Neural progenitor cell (in vitro differentiated cells): ENCODE results near the gene POFUT2. TPM values are rescaled to one million over a fixed set of nuclear protein-coding genes. Genes with fewer than 3 reads are reported as not detected.

Source experiments
- DNase-seq: peaks from one replicate; pipeline ENCODE4 v3.0.0-alpha.2; 2016; ENCODE audit warnings: low spot score
- H2AFZ ChIP-seq: fragments of 200-600 bp; sonication (generic); replicated peaks from 2 replicates; pipeline ENCODE4 v1.6.1; 2016; ENCODE audit warnings: antibody characterized with exemption
- H3F3A ChIP-seq: fragments of 200-600 bp; sonication (generic); 2 replicates; pipeline ENCODE4 v1.6.1; 2016; ENCODE audit warnings: antibody characterized with exemption, low read depth
- H3K27ac ChIP-seq: fragments of 200-600 bp; sonication (generic); 2 replicates; pipeline ENCODE4 v1.5.1; 2016; ENCODE audit warnings: mild to moderate bottlenecking
- H3K27me3 ChIP-seq: fragments of 200-600 bp; sonication (generic); 2 replicates; pipeline ENCODE4 v1.6.1; 2016; ENCODE audit warnings: mild to moderate bottlenecking, moderate library complexity
- H3K36me3 ChIP-seq: fragments of 200-600 bp; sonication (generic); 2 replicates; pipeline ENCODE4 v1.5.1; 2016
- H3K4me1 ChIP-seq: fragments of 200-600 bp; sonication (generic); 2 replicates; pipeline ENCODE4 v1.6.1; 2016; ENCODE audit warnings: mixed run types
- H3K4me2 ChIP-seq: fragments of 200-600 bp; sonication (generic); 2 replicates; pipeline ENCODE4 v1.6.1; 2016
- H3K4me3 ChIP-seq: fragments of 200-600 bp; sonication (generic); 2 replicates; pipeline ENCODE4 v1.5.1; 2016
- H3K79me2 ChIP-seq: fragments of 200-600 bp; sonication (generic); 2 replicates; pipeline ENCODE4 v1.6.1; 2016; ENCODE audit warnings: low read depth
- H3K9ac ChIP-seq: fragments of 200-600 bp; sonication (generic); 2 replicates; pipeline ENCODE4 v1.6.1; 2016
- H3K9me3 ChIP-seq: fragments of 200-600 bp; sonication (generic); 2 replicates; pipeline ENCODE4 v1.5.1; 2016; ENCODE audit warnings: low read depth
- H4K20me1 ChIP-seq: fragments of 200-600 bp; sonication (generic); 2 replicates; pipeline ENCODE4 v1.6.1; 2016; ENCODE audit warnings: low read depth
- H3K27ac Mint-ChIP-seq: 3 replicates; pipeline ENCODE4 v1.8.0; 2021; ENCODE audit warnings: mixed read lengths
- H3K27me3 Mint-ChIP-seq: 2 replicates; pipeline ENCODE4 v1.8.0; 2022; ENCODE audit warnings: low read depth, mild to moderate bottlenecking, inconsistent platforms, moderate library complexity, mixed read lengths; ENCODE audit not compliant: insufficient read depth
- H3K36me3 Mint-ChIP-seq: 3 replicates; pipeline ENCODE4 v1.8.0; 2021; ENCODE audit warnings: mixed read lengths
- H3K4me1 Mint-ChIP-seq: 3 replicates; pipeline ENCODE4 v1.8.0; 2021; ENCODE audit warnings: mixed read lengths
- H3K4me3 Mint-ChIP-seq: 3 replicates; pipeline ENCODE4 v1.8.0; 2021; ENCODE audit warnings: mild to moderate bottlenecking, moderate library complexity, mixed read lengths
- H3K9me3 Mint-ChIP-seq: 3 replicates; pipeline ENCODE4 v1.8.0; 2020; ENCODE audit warnings: mixed read lengths
- EZH2 ChIP-seq: fragments of 200-600 bp; sonication (generic); IDR thresholded peaks from 2 replicates; pipeline ENCODE4 v1.6.1; 2017; ENCODE audit warnings: antibody characterized with exemption, mild to moderate bottlenecking, moderate library complexity
- EZH2phosphoT487 ChIP-seq: fragments of 200-600 bp; sonication (generic); IDR thresholded peaks from 2 replicates; pipeline ENCODE4 v1.6.1; 2017; ENCODE audit warnings: antibody characterized with exemption
- total RNA-seq: library from RNA; depleted of rRNA; stranded (reverse); fragments of >200 nt; gene quantifications from 2 replicates; pipeline ENCODE4 v1.2.3, GENCODE V29; 2015; ENCODE audit warnings: low replicate concordance
- TF ChIP-seq, protein P1 (sequence below): fragments of 200-600 bp; sonication (generic); IDR thresholded peaks from 2 replicates; pipeline ENCODE4 v1.5.1; 2017; ENCODE audit warnings: antibody characterized with exemption, mild to moderate bottlenecking

POFUT2 gene
- total RNA-seq, 1 donor from 2014 or later = 28.5 TPM

DNA sequence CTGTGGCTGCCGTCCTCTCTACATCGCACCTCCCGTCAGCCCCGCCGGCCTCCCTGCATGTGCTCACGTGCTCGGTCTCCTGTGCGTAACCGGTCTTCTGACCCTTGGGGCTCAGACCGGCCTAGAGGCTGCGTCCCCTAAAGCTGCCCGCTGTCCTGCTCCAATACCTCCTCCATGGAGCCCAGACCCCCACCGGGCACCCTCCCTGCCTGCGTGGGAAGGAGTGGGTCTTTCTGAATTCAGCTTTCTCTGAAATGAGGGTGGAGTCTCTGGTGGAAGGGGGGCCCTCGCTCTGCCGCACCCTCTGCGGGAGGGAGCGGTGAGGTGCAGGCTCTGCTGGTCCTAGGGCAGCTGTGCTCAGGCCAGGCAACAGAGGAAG is 18.7 kb upstream of the POFUT2 start:
- Histone ChIP-seq H4K20me1 (no peaks in the 10 kb centered on the region), H3K36me3 (no peaks in the 10 kb centered on the region), H3K27ac (no peak overlapping the region), H3K79me2 (no peaks in the 10 kb centered on the region), H3K4me3 (no peak overlapping the region), H3K4me2 (peak overlapping the region; percentile 27), H3K27me3 (no peaks in the 10 kb centered on the region), H3K9me3 (no peaks in the 10 kb centered on the region), H3K4me1 (peaks cover 20% of the 10 kb centered on the region), H2AFZ (no peak overlapping the region), H3K9ac (no peak overlapping the region), H3F3A (peaks cover 18% of the 10 kb centered on the region)
- peaks cover 9% of the 10 kb centered on the region for H3K27me3 Mint-ChIP-seq
- no peak for TF ChIP-seq EZH2phosphoT487
- TF ChIP-seq EZH2 = no peak
- H3K27ac Mint-ChIP-seq = peak overlapping the region; percentile 21
- H3K4me1 Mint-ChIP-seq = peaks cover 48% of the 10 kb centered on the region
- peak overlapping the region; percentile 1 for H3K4me3 Mint-ChIP-seq
- no peak for DNase-seq
- H3K36me3 Mint-ChIP-seq = no peaks in the 10 kb centered on the region
- no peaks in the 10 kb centered on the region for H3K9me3 Mint-ChIP-seq

GRCh38 chr21:45305836-45306235 is 18.1 kb upstream of the POFUT2 start:
- H3K9me3 Mint-ChIP-seq = no peaks in the 10 kb centered on the region
- peaks cover 20% of the 10 kb centered on the region for H3K4me1 ChIP-seq
- peaks cover 9% of the 10 kb centered on the region for H3K27me3 Mint-ChIP-seq
- H3K4me1 Mint-ChIP-seq = peaks cover 48% of the 10 kb centered on the region
- no peaks in the 10 kb centered on the region for H3K36me3 Mint-ChIP-seq
- no peaks in the 10 kb centered on the region for H3K79me2 ChIP-seq
- TF ChIP-seq, protein P1, sequence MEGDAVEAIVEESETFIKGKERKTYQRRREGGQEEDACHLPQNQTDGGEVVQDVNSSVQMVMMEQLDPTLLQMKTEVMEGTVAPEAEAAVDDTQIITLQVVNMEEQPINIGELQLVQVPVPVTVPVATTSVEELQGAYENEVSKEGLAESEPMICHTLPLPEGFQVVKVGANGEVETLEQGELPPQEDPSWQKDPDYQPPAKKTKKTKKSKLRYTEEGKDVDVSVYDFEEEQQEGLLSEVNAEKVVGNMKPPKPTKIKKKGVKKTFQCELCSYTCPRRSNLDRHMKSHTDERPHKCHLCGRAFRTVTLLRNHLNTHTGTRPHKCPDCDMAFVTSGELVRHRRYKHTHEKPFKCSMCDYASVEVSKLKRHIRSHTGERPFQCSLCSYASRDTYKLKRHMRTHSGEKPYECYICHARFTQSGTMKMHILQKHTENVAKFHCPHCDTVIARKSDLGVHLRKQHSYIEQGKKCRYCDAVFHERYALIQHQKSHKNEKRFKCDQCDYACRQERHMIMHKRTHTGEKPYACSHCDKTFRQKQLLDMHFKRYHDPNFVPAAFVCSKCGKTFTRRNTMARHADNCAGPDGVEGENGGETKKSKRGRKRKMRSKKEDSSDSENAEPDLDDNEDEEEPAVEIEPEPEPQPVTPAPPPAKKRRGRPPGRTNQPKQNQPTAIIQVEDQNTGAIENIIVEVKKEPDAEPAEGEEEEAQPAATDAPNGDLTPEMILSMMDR = no peak
- TF ChIP-seq EZH2 = no peak
- H2AFZ ChIP-seq = no peak overlapping the region
- H3K36me3 ChIP-seq = no peaks in the 10 kb centered on the region
- no peak overlapping the region for H3K27ac ChIP-seq
- H3K27ac Mint-ChIP-seq = peak overlapping the region; percentile 60
- H3K4me3 Mint-ChIP-seq = no peak overlapping the region
- H3K9me3 ChIP-seq = no peaks in the 10 kb centered on the region
- DNase-seq = no peak
- no peaks in the 10 kb centered on the region for H3K27me3 ChIP-seq
- H3F3A ChIP-seq = peaks cover 18% of the 10 kb centered on the region
- no peak overlapping the region for H3K4me3 ChIP-seq
- H3K9ac ChIP-seq = no peak overlapping the region
- no peaks in the 10 kb centered on the region for H4K20me1 ChIP-seq
- H3K4me2 ChIP-seq = no peak overlapping the region

GRCh38 chr21:45304945-45305344 is 17.2 kb upstream of the POFUT2 start:
- Mint-ChIP-seq H3K27me3 (peaks cover 9% of the 10 kb centered on the region), H3K27ac (no peak overlapping the region), H3K4me1 (peaks cover 46% of the 10 kb centered on the region), H3K4me3 (no peak overlapping the region), H3K36me3 (no peaks in the 10 kb centered on the region), H3K9me3 (no peaks in the 10 kb centered on the region)
- Histone ChIP-seq H3K79me2 (no peaks in the 10 kb centered on the region), H3K9ac (no peak overlapping the region), H4K20me1 (no peaks in the 10 kb centered on the region), H3K4me3 (no peak overlapping the region), H3K9me3 (no peaks in the 10 kb centered on the region), H3K27me3 (no peaks in the 10 kb centered on the region), H3K4me2 (no peak overlapping the region), H3K27ac (no peak overlapping the region), H3K36me3 (no peaks in the 10 kb centered on the region), H2AFZ (no peak overlapping the region), H3F3A (peaks cover 18% of the 10 kb centered on the region), H3K4me1 (peaks cover 20% of the 10 kb centered on the region)
- no peak for DNase-seq
- no peak for TF ChIP-seq EZH2
- TF ChIP-seq, protein P1 = no peak
- TF ChIP-seq EZH2phosphoT487 = no peak

DNA sequence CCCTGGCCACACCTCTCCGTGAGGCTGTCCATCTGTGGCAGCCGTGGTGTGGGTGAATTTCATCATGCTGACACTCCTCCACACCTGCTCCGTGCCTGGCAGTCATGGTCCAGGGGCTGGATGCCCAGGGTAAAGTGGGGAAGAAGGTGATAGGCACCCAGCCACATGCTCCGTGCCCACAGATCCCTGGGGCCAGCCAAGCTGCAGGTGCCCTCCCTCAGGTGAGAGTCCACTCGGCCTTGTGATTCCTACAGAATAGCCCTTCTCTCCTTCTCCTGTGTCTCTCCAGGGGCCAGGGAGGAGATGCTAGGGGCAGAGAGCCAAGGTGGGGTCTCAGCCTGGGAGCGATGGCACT is 16.8 kb upstream of the POFUT2 start:
- Histone ChIP-seq H3K27ac (no peak overlapping the region), H3K79me2 (no peaks in the 10 kb centered on the region), H3K36me3 (no peaks in the 10 kb centered on the region), H4K20me1 (no peaks in the 10 kb centered on the region), H3F3A (peaks cover 18% of the 10 kb centered on the region), H3K27me3 (no peaks in the 10 kb centered on the region), H3K9ac (no peak overlapping the region), H3K4me2 (no peak overlapping the region), H3K4me3 (no peak overlapping the region), H3K4me1 (peaks cover 20% of the 10 kb centered on the region), H3K9me3 (no peaks in the 10 kb centered on the region), H2AFZ (no peak overlapping the region)
- TF ChIP-seq EZH2phosphoT487 = no peak
- TF ChIP-seq, protein P1 = no peak
- TF ChIP-seq EZH2 = no peak
- Mint-ChIP-seq H3K9me3 (no peaks in the 10 kb centered on the region), H3K4me3 (no peak overlapping the region), H3K4me1 (peaks cover 43% of the 10 kb centered on the region), H3K36me3 (no peaks in the 10 kb centered on the region), H3K27me3 (peaks cover 9% of the 10 kb centered on the region), H3K27ac (no peak overlapping the region)
- no peak for DNase-seq
